Left cardiac atrium (tissue), 4 donors: Measurements from ENCODE around the gene CEP120. TPM values are rescaled to one million over a fixed set of nuclear protein-coding genes. Genes with fewer than 3 reads are reported as not detected.
"Not testable (repeated sequence)": the region's sequence is repeated elsewhere in the genome, so short reads cannot be mapped to it uniquely, and the experiment has no call there.

Experiments
- ATAC-seq, 2 donors: fragments of 200-7000 bp; cut with Tn5 transposase; one replicate each; pipeline ENCODE4 v1.9.1; 2020; ENCODE audit warnings: mild to moderate bottlenecking in 2 of 2, moderate library complexity in 2 of 2
- DNase-seq: peaks from one replicate; pipeline ENCODE4 v3.0.0-alpha.2; 2020
- intact Hi-C, 2 donors: fragments of 100-400 bp; cut with DNase I; formaldehyde crosslinking; loops; one replicate each; pipeline versions ENCODE4 v1.14.1 to v1.15.1; 2022 to 2023
- total RNA-seq, 2 donors: library from RNA; stranded (reverse); fragmentation: NEBNext Ultra II Directional; extraction: Animal tissue kit (Norgen Biotek cat#: 25700); gene quantifications; one replicate each; pipeline ENCODE4 v1.2.1, GENCODE V29; 2021
- donor health status: DM: no; HTN: yes; CAD: no.
- donor health status: DM: no; HTN: yes; CAD: no; lungs with severe emphysema.
- donor health status: DM: yes; HTN: yes; CAD: no.
- donor health status: Dilated cardiomyopathy.

CEP120 gene
- total RNA-seq, 2 donors from 2014 or later = 10.3 to 13.1 TPM

- intact Hi-C loops = no loop called here
- DNase-seq (no peak), ATAC-seq (no peak)
Observed at GRCh38 chr5:123440456-123441181, 17.4 kb upstream of the CEP120 start.

GRCh38 chr5:123439709-123440108, 16.5 kb upstream of the CEP120 start:
- DNase-seq (no peak), ATAC-seq (no peak)
- intact Hi-C loops = loop anchor here in 1 of 2 donors (10.0 kb wide), 1 partner anchor 65 kb away; no protein-coding TSS in a partner anchor

- intact Hi-C loops = loop anchor here in 1 of 2 donors (10.0 kb wide), 1 partner anchor 66 kb away; no protein-coding TSS in a partner anchor
- DNase-seq = no peak
- ATAC-seq = peak in 1 of 2 donors; percentile 61
Observed at GRCh38 chr5:123438902-123439301, 15.7 kb upstream of the CEP120 start.

GRCh38 chr5:123438244-123438643, 15.0 kb upstream of the CEP120 start:
- DNase-seq (no peak), ATAC-seq (no peak)
- intact Hi-C loops = loop anchor here in 1 of 2 donors (10.0 kb wide), 1 partner anchor 67 kb away; no protein-coding TSS in a partner anchor

- ATAC-seq (no peak), DNase-seq (no peak)
- intact Hi-C loops = loop anchor here in 1 of 2 donors (10.0 kb wide), 1 partner anchor 69 kb away; no protein-coding TSS in a partner anchor
Observed at GRCh38 chr5:123436201-123436600, 13.0 kb upstream of the CEP120 start.

GRCh38 chr5:123434796-123435195, 11.6 kb upstream of the CEP120 start:
- DNase-seq (no peak), ATAC-seq (no peak)
- intact Hi-C loops = loop anchor here in 1 of 2 donors (10.0 kb wide), 1 partner anchor 70 kb away; no protein-coding TSS in a partner anchor

GRCh38 chr5:123433596-123433995, 10.4 kb upstream of the CEP120 start:
- intact Hi-C loops = loop anchor here in 1 of 2 donors (10.0 kb wide), 1 partner anchor 71 kb away; no protein-coding TSS in a partner anchor
- ATAC-seq = no peak
- no peak for DNase-seq

GRCh38 chr5:123430441-123430840, 7.2 kb upstream of the CEP120 start:
- ATAC-seq, DNase-seq: not testable (repeated sequence)
- intact Hi-C loops = loop anchor here in 1 of 2 donors (10.0 kb wide), 1 partner anchor 74 kb away; no protein-coding TSS in a partner anchor

GRCh38 chr5:123429993-123430392, 6.8 kb upstream of the CEP120 start:
- DNase-seq (no peak), ATAC-seq (peak; percentile 55 to 91)
- intact Hi-C loops = loop anchor here in 1 of 2 donors (10.0 kb wide), 2 partner anchors 75 to 175 kb away; no protein-coding TSS in a partner anchor

- intact Hi-C loops = loop anchor here in 1 of 2 donors (10.0 kb wide), 1 partner anchor 175 kb away; no protein-coding TSS in a partner anchor
- DNase-seq (no peak), ATAC-seq (peak; percentile 48 to 50)
Observed at GRCh38 chr5:123429221-123429954, 6.2 kb upstream of the CEP120 start.

GRCh38 chr5:123428521-123429220, 5.5 kb upstream of the CEP120 start:
- intact Hi-C loops = loop anchor here in 1 of 2 donors (10.0 kb wide), 1 partner anchor 176 kb away; no protein-coding TSS in a partner anchor
- no peak for DNase-seq
- ATAC-seq = peak in 1 of 2 donors; percentile 31

- DNase-seq (no peak), ATAC-seq (no peak)
- intact Hi-C loops = loop anchor here in 1 of 2 donors (10.0 kb wide), 1 partner anchor 178 kb away; no protein-coding TSS in a partner anchor
Observed at GRCh38 chr5:123427281-123427680, 4.1 kb upstream of the CEP120 start.

- ATAC-seq (no peak), DNase-seq (no peak)
- intact Hi-C loops = loop anchor here in 1 of 2 donors (10.0 kb wide), 1 partner anchor 179 kb away; no protein-coding TSS in a partner anchor
Observed at GRCh38 chr5:123425431-123425830, 2.2 kb upstream of the CEP120 start.

GRCh38 chr5:123422433-123423277, 548 bp downstream of the CEP120 start:
- intact Hi-C loops = loop anchor here (2.0 to 10.0 kb wide), 2 partner anchors 90 to 182 kb away; partner anchors contain the start of gene CSNK1G3 (in 1 of the 2)
- ATAC-seq = peak; percentile 28 to 60
- DNase-seq = no peak

GRCh38 chr5:123421773-123422172, 1.4 kb downstream of the CEP120 start:
- intact Hi-C loops = loop anchor here (2.0 to 10.0 kb wide), 3 partner anchors 91 to 187 kb away; partner anchors contain the start of gene CSNK1G3 (in 1 of the 2)
- no peak for DNase-seq
- ATAC-seq = no peak

- intact Hi-C loops = no loop called here
- DNase-seq = no peak
- ATAC-seq = no peak
Observed at GRCh38 chr5:123414974-123415373, 8.2 kb downstream of the CEP120 start.

- intact Hi-C loops = no loop called here
- ATAC-seq = no peak
- DNase-seq = no peak
Observed at GRCh38 chr5:123412206-123412605, 11.0 kb downstream of the CEP120 start.

GRCh38 chr5:123401999-123402398, 21.2 kb downstream of the CEP120 start:
- DNase-seq, intact Hi-C loops, ATAC-seq: not testable (repeated sequence)
